ENCODE data around the gene ADARB2. TPM values are rescaled to one million over a fixed set of nuclear protein-coding genes. Genes with fewer than 3 reads are reported as not detected.
"Not testable (repeated sequence)": the region's sequence is repeated elsewhere in the genome, so short reads cannot be mapped to it uniquely, and the experiment has no call there.

The ADARB2 gene
- total and polyA plus RNA-seq, 5 donors from 2014 or later = 0.27 to 2.9 (median 0.69) TPM; not detected in 1

DNA sequence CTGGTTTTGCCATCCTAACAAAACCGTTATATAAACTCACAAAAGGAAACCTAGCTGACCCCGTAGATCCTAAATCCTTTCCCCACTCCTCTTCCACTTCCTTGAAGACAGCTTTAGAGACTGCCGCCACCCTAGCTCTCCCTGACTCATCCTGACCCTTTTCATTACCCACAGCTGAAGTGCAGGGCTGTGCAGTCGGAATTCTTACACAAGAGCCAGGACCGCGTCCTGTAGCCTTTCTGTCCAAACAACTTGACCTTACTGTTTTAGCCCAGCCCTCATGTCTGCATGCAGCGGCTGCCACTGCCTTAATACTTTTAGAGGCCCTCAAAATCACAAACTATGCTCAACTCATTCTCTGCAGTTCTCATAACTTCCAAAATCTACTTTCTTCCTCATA, 385.0 kb downstream of the ADARB2 start:
- H3K4me1 Mint-ChIP-seq; DNase-seq; H3K36me3 ChIP-seq (ENCODE audit: control insufficient read depth, insufficient read depth, low read length); ATAC-seq (ENCODE audit: low read depth in 2 of 2); H3K27ac Mint-ChIP-seq; H3K36me3 Mint-ChIP-seq; H3K9me3 Mint-ChIP-seq; H3K27ac ChIP-seq (ENCODE audit: insufficient read depth, low read length, poor library complexity, severe bottlenecking); H3K27me3 ChIP-seq (ENCODE audit: control insufficient read depth, insufficient read depth, low read length); H3K27me3 Mint-ChIP-seq; H3K4me1 ChIP-seq (ENCODE audit: control insufficient read depth, insufficient read depth, low read length, poor library complexity, severe bottlenecking); H3K9me3 ChIP-seq (ENCODE audit: control insufficient read depth in 2 of 2, low read length in 2 of 2); H3K4me3 ChIP-seq (ENCODE audit: low read depth, low read length); H3K4me3 Mint-ChIP-seq: not testable (repeated sequence)

DNA sequence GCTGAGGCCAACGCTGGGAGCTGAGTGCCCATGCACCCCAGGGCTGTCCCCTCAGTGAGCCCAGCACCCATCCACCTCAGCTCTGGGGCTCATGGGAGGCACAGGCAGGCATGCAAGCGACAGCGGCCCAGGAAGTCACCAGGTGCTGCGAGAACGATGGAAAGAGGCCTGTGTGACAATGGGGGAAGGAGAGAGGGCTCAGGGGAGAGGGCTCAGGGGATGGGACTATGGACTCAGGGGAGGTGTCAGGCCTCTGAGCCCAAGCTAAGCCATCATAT, 388.6 kb downstream of the ADARB2 start:
- no peaks in the 10 kb centered on the region for H3K4me1 Mint-ChIP-seq
- H3K27me3 Mint-ChIP-seq = peaks cover 4% of the 10 kb centered on the region
- no peaks in the 10 kb centered on the region for H3K9me3 ChIP-seq (ENCODE audit: control insufficient read depth in 2 of 2, low read length in 2 of 2)
- H3K4me3 Mint-ChIP-seq = no peak overlapping the region
- H3K9me3 Mint-ChIP-seq = peaks cover 0 to 1% (median 0%) of the 10 kb centered on the region in 7 donors
- H3K36me3 ChIP-seq (ENCODE audit: control insufficient read depth, insufficient read depth, low read length) = no peaks in the 10 kb centered on the region
- no peak for ATAC-seq (ENCODE audit: low read depth in 2 of 2)
- H3K4me3 ChIP-seq (ENCODE audit: low read depth, low read length) = no peak overlapping the region
- no peaks in the 10 kb centered on the region for H3K4me1 ChIP-seq (ENCODE audit: control insufficient read depth, insufficient read depth, low read length, poor library complexity, severe bottlenecking)
- no peaks in the 10 kb centered on the region for H3K27me3 ChIP-seq (ENCODE audit: control insufficient read depth, insufficient read depth, low read length)
- no peak for DNase-seq
- no peak overlapping the region for H3K27ac ChIP-seq (ENCODE audit: insufficient read depth, low read length, poor library complexity, severe bottlenecking)
- no peak overlapping the region for H3K27ac Mint-ChIP-seq
- no peaks in the 10 kb centered on the region for H3K36me3 Mint-ChIP-seq

DNA sequence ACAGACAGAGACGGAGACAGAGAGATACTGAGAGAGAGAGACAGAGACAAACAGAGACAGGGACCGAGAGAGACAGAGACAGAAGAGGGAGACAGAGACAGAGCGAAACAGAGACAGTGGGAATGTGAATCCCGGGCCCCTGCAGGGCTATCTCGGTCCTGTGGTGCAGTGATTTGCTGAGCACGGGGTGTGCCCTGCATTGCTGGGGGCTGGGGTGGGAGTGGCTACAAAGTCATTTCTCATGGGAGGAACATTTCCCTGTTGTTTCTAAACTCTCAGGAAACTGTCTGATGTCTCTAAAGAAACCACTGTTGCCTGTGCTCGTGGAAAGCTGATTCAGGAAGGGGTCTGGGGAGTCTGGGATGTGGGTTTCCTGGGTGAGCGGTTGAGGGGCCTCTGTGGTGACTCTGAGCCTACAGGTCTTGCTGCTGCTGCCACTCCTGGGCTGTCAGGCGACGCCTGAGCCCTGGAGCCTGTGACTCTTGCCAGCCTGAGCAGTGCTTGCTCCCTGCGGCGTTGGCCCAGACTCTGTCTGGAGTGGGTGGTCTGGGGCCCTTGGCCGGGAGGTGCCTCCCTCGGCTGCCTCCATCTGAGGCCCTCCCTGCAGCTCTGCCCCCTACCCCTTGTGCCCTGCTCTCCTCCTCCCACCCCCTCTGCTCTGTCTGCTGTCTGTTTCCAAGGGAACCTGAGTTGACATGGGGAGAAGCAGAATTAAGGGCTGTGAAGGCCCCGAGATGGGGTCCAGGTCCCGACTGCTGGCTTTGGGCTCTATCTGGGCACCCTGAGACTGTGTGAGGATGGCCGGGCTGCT, 389.2 kb downstream of the ADARB2 start:
- Histone ChIP-seq H3K27ac (ENCODE audit: insufficient read depth, low read length, poor library complexity, severe bottlenecking) (no peak overlapping the region), H3K27me3 (ENCODE audit: control insufficient read depth, insufficient read depth, low read length) (no peaks in the 10 kb centered on the region), H3K36me3 (ENCODE audit: control insufficient read depth, insufficient read depth, low read length) (no peaks in the 10 kb centered on the region), H3K4me1 (ENCODE audit: control insufficient read depth, insufficient read depth, low read length, poor library complexity, severe bottlenecking) (no peaks in the 10 kb centered on the region), H3K4me3 (ENCODE audit: low read depth, low read length) (no peak overlapping the region), H3K9me3 (ENCODE audit: control insufficient read depth in 2 of 2, low read length in 2 of 2) (no peaks in the 10 kb centered on the region)
- Mint-ChIP-seq H3K9me3 (peaks cover 0 to 1% (median 0%) of the 10 kb centered on the region in 7 donors), H3K27me3 (peaks cover 4% of the 10 kb centered on the region), H3K36me3 (no peaks in the 10 kb centered on the region), H3K4me3 (no peak overlapping the region), H3K4me1 (no peaks in the 10 kb centered on the region), H3K27ac (no peak overlapping the region)
- DNase-seq (no peak), ATAC-seq (ENCODE audit: low read depth in 2 of 2) (no peak)

DNA sequence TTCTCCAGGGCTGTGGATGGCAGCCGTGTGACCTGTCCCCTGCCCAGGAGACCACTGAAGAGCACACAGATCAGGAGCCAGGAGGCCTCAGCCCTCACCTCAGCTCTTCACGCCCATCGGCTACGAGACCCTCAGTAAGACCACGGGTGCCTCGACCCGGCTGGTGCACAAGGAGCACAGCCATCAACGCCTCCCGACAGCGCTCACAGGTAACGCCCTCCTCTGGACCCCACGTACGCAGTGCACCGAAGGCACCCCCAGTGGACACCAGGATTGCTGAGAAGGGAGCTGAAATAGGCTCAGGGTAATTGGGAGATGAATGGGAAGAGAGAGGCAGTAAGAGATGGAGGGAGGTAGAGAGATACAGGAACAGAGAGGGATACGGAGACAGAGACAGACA, 389.8 kb downstream of the ADARB2 start:
- H3K27ac Mint-ChIP-seq = no peak overlapping the region
- H3K4me1 ChIP-seq (ENCODE audit: control insufficient read depth, insufficient read depth, low read length, poor library complexity, severe bottlenecking) = no peaks in the 10 kb centered on the region
- ATAC-seq (ENCODE audit: low read depth in 2 of 2) (no peak), DNase-seq (no peak)
- no peaks in the 10 kb centered on the region for H3K4me1 Mint-ChIP-seq
- no peaks in the 10 kb centered on the region for H3K27me3 ChIP-seq (ENCODE audit: control insufficient read depth, insufficient read depth, low read length)
- H3K36me3 ChIP-seq (ENCODE audit: control insufficient read depth, insufficient read depth, low read length) = no peaks in the 10 kb centered on the region
- no peak overlapping the region for H3K4me3 ChIP-seq (ENCODE audit: low read depth, low read length)
- H3K4me3 Mint-ChIP-seq = no peak overlapping the region
- peaks cover 0 to 1% (median 0%) of the 10 kb centered on the region in 7 donors for H3K9me3 Mint-ChIP-seq
- H3K9me3 ChIP-seq (ENCODE audit: control insufficient read depth in 2 of 2, low read length in 2 of 2) = no peaks in the 10 kb centered on the region
- H3K27me3 Mint-ChIP-seq = peaks cover 4% of the 10 kb centered on the region
- no peaks in the 10 kb centered on the region for H3K36me3 Mint-ChIP-seq
- H3K27ac ChIP-seq (ENCODE audit: insufficient read depth, low read length, poor library complexity, severe bottlenecking) = no peak overlapping the region

DNA sequence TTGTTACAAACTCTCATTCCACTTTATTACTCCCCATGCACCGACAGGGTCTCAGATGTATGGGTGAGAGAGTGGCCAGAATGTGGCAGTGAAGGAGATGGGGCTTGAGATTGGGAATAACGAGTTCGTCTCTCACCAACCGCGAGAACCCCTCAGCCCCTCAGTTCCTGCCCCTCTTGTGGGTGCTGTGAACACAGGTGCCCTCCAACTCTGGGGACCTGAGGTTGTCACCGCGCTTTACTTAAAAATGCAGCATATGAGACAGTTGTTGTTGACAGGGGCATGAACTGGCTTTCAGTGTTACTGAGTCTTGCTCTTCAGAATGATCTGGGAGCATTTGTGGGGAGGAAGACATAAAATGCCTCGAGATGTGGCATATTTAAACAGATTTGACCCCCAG, 391.1 kb downstream of the ADARB2 start:
- Mint-ChIP-seq H3K27me3 (peaks cover 4% of the 10 kb centered on the region), H3K36me3 (no peaks in the 10 kb centered on the region), H3K27ac (no peak overlapping the region), H3K9me3 (peaks cover 0 to 1% (median 0%) of the 10 kb centered on the region in 7 donors), H3K4me1 (no peaks in the 10 kb centered on the region), H3K4me3 (no peak overlapping the region)
- Histone ChIP-seq H3K4me1 (ENCODE audit: control insufficient read depth, insufficient read depth, low read length, poor library complexity, severe bottlenecking) (no peaks in the 10 kb centered on the region), H3K27ac (ENCODE audit: insufficient read depth, low read length, poor library complexity, severe bottlenecking) (no peak overlapping the region), H3K36me3 (ENCODE audit: control insufficient read depth, insufficient read depth, low read length) (no peaks in the 10 kb centered on the region), H3K4me3 (ENCODE audit: low read depth, low read length) (no peak overlapping the region), H3K9me3 (ENCODE audit: control insufficient read depth in 2 of 2, low read length in 2 of 2) (no peaks in the 10 kb centered on the region), H3K27me3 (ENCODE audit: control insufficient read depth, insufficient read depth, low read length) (no peaks in the 10 kb centered on the region)
- DNase-seq (no peak), ATAC-seq (ENCODE audit: low read depth in 2 of 2) (no peak)

DNA sequence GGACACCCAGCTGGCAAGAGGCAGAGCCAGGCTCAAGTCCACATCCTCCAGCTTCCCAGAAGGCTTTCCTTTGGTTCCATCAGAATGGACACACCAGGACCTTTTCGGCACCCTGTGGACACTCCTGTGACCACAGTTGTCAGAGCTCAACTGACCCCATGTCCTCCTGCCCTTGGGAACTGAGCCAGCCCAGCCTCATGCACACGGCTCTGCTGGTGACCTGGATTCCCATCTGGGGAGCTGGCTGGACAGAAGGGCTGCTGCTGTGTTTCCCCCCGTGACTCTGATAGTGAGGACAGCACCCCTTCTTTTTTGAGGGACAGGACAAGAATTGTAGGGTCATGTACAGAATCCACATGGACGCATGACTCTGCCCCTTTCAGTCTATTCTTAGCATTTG, 392.0 kb downstream of the ADARB2 start:
- Histone ChIP-seq H3K4me3 (ENCODE audit: low read depth, low read length) (no peak overlapping the region), H3K9me3 (ENCODE audit: control insufficient read depth in 2 of 2, low read length in 2 of 2) (no peaks in the 10 kb centered on the region), H3K4me1 (ENCODE audit: control insufficient read depth, insufficient read depth, low read length, poor library complexity, severe bottlenecking) (no peaks in the 10 kb centered on the region), H3K27ac (ENCODE audit: insufficient read depth, low read length, poor library complexity, severe bottlenecking) (no peak overlapping the region), H3K36me3 (ENCODE audit: control insufficient read depth, insufficient read depth, low read length) (no peaks in the 10 kb centered on the region), H3K27me3 (ENCODE audit: control insufficient read depth, insufficient read depth, low read length) (no peaks in the 10 kb centered on the region)
- H3K4me3 Mint-ChIP-seq = no peak overlapping the region
- no peak for ATAC-seq (ENCODE audit: low read depth in 2 of 2)
- H3K4me1 Mint-ChIP-seq = no peaks in the 10 kb centered on the region
- peaks cover 0 to 1% (median 0%) of the 10 kb centered on the region in 7 donors for H3K9me3 Mint-ChIP-seq
- H3K36me3 Mint-ChIP-seq = no peaks in the 10 kb centered on the region
- H3K27ac Mint-ChIP-seq = no peak overlapping the region
- DNase-seq = no peak
- peaks cover 4% of the 10 kb centered on the region for H3K27me3 Mint-ChIP-seq

DNA sequence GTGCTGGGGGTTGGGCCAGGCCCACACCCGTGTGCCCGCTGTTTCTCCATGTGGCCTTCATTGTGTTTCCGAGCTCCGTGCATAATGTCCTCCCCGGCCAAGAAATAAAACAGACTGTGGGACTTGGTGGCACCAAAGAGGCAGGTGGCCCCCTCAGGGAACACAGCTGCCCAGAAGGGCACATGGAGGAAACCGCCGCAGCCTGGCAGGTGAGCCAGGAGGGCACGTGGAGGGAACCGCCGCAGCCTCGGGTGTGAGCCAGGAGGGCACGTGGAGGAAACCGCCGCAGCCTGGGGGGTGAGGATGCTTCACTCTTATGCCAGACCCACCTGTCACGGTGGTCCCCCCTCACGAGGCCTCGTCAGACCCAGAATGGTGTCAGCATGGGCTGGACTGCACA, 392.5 kb downstream of the ADARB2 start:
- no peak overlapping the region for H3K27ac Mint-ChIP-seq
- DNase-seq (no peak), ATAC-seq (ENCODE audit: low read depth in 2 of 2) (no peak)
- Histone ChIP-seq H3K9me3 (ENCODE audit: control insufficient read depth in 2 of 2, low read length in 2 of 2) (no peaks in the 10 kb centered on the region), H3K27me3 (ENCODE audit: control insufficient read depth, insufficient read depth, low read length) (no peaks in the 10 kb centered on the region), H3K27ac (ENCODE audit: insufficient read depth, low read length, poor library complexity, severe bottlenecking) (no peak overlapping the region), H3K4me3 (ENCODE audit: low read depth, low read length) (no peak overlapping the region), H3K4me1 (ENCODE audit: control insufficient read depth, insufficient read depth, low read length, poor library complexity, severe bottlenecking) (no peaks in the 10 kb centered on the region), H3K36me3 (ENCODE audit: control insufficient read depth, insufficient read depth, low read length) (no peaks in the 10 kb centered on the region)
- H3K27me3 Mint-ChIP-seq = peaks cover 4% of the 10 kb centered on the region
- no peaks in the 10 kb centered on the region for H3K4me1 Mint-ChIP-seq
- H3K4me3 Mint-ChIP-seq = no peak overlapping the region
- H3K36me3 Mint-ChIP-seq = no peaks in the 10 kb centered on the region
- peaks cover 0 to 1% (median 0%) of the 10 kb centered on the region in 7 donors for H3K9me3 Mint-ChIP-seq

DNA sequence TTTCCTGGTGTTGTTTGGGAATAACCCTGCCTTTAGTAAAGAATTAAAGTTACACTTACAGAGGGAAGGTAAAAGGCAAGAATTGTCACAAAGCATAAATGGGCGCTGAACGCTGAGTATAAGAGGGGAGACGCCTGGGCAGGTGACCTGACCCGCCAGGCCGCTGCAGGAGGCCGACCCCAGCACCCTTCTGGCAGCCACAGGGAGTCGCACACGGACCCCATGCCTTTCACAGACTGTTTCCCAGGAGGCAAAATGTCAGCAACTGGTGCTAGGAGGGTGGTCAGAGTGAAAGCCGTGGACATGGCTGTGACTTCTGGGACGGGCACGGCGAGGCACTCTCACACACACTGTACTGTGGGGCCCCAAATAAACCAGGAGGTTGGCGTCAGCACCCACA, 392.9 kb downstream of the ADARB2 start:
- Mint-ChIP-seq H3K4me3 (no peak overlapping the region), H3K27ac (no peak overlapping the region), H3K27me3 (no peaks in the 10 kb centered on the region), H3K9me3 (peaks cover 0 to 1% (median 0%) of the 10 kb centered on the region in 7 donors), H3K36me3 (no peaks in the 10 kb centered on the region), H3K4me1 (no peaks in the 10 kb centered on the region)
- no peak overlapping the region for H3K4me3 ChIP-seq (ENCODE audit: low read depth, low read length)
- no peaks in the 10 kb centered on the region for H3K27me3 ChIP-seq (ENCODE audit: control insufficient read depth, insufficient read depth, low read length)
- no peaks in the 10 kb centered on the region for H3K4me1 ChIP-seq (ENCODE audit: control insufficient read depth, insufficient read depth, low read length, poor library complexity, severe bottlenecking)
- H3K27ac ChIP-seq (ENCODE audit: insufficient read depth, low read length, poor library complexity, severe bottlenecking) = no peak overlapping the region
- H3K36me3 ChIP-seq (ENCODE audit: control insufficient read depth, insufficient read depth, low read length) = no peaks in the 10 kb centered on the region
- H3K9me3 ChIP-seq (ENCODE audit: control insufficient read depth in 2 of 2, low read length in 2 of 2) = no peaks in the 10 kb centered on the region
- DNase-seq = no peak
- ATAC-seq (ENCODE audit: low read depth in 2 of 2) = no peak
